HEK293T (cell line): ENCODE measurements around the gene ITSN1.

ENCODE experiments used
- CTCF ChIA-PET: fragments of 350-600 bp; formaldehyde crosslinking; extraction: SDS; loops from one replicate; lab custom pipeline; 2021; ENCODE audit warnings: antibody characterized with exemption, inconsistent platforms; lab: Yijun Ruan, JAX
- POLR2A ChIA-PET: fragments of 350-600 bp; formaldehyde crosslinking; extraction: SDS; loops from one replicate; lab custom pipeline; 2020; ENCODE audit warnings: antibody characterized with exemption, inconsistent platforms; lab: Yijun Ruan, JAX
- DNase-seq: peaks from one replicate; pipeline ENCODE4 v3.0.0; 2012; ENCODE audit warnings: mixed read lengths; ENCODE audit errors: extremely low spot score
- ARNT ChIP-seq: fragments of 450-650 bp; IDR thresholded peaks from 2 replicates; pipeline ENCODE4 v1.6.1; 2017; ENCODE audit warnings: mild to moderate bottlenecking
- BHLHE40 ChIP-seq: fragments of 450-650 bp; IDR thresholded peaks from 2 replicates; pipeline ENCODE4 v1.6.1; 2016; ENCODE audit warnings: mild to moderate bottlenecking, moderate library complexity, borderline replicate concordance
- CTBP1 ChIP-seq: fragments of 450-650 bp; IDR thresholded peaks from 2 replicates; pipeline ENCODE4 v1.6.1; 2016; ENCODE audit warnings: borderline replicate concordance
- FOXA1 ChIP-seq: fragments of 450-650 bp; IDR thresholded peaks from 2 replicates; pipeline ENCODE4 v1.6.1; 2016; ENCODE audit warnings: mild to moderate bottlenecking
- FOXK2 ChIP-seq: fragments of 450-650 bp; IDR thresholded peaks from 2 replicates; pipeline ENCODE4 v1.6.1; 2016; ENCODE audit warnings: mild to moderate bottlenecking
- FOXM1 ChIP-seq: fragments of 450-650 bp; IDR thresholded peaks from 2 replicates; pipeline ENCODE4 v1.6.1; 2017; ENCODE audit warnings: mild to moderate bottlenecking, borderline replicate concordance
- HDGF ChIP-seq: fragments of 450-650 bp; IDR thresholded peaks from 2 replicates; pipeline ENCODE4 v1.6.1; 2017; ENCODE audit warnings: antibody characterized with exemption, borderline replicate concordance
- L3MBTL2 ChIP-seq: fragments of 450-650 bp; conservative IDR thresholded peaks from 2 replicates; pipeline ENCODE4 v1.6.1; 2016; ENCODE audit warnings: mild to moderate bottlenecking
- LEF1 ChIP-seq: fragments of 450-650 bp; IDR thresholded peaks from 2 replicates; pipeline ENCODE4 v1.6.1; 2017; ENCODE audit warnings: mild to moderate bottlenecking, borderline replicate concordance
- NFRKB ChIP-seq: fragments of 450-650 bp; IDR thresholded peaks from 2 replicates; pipeline ENCODE4 v1.6.1; 2016; ENCODE audit warnings: mild to moderate bottlenecking, moderate library complexity
- SP1 ChIP-seq: fragments of 450-650 bp; IDR thresholded peaks from 2 replicates; pipeline ENCODE4 v1.6.1; 2017
- SUZ12 ChIP-seq: fragments of 450-650 bp; IDR thresholded peaks from 2 replicates; pipeline ENCODE4 v1.6.1; 2016; ENCODE audit warnings: mild to moderate bottlenecking
- TARDBP ChIP-seq: fragments of 450-650 bp; IDR thresholded peaks from 2 replicates; pipeline ENCODE4 v1.6.1; 2016
- ZNF384 ChIP-seq: fragments of 450-650 bp; IDR thresholded peaks from 2 replicates; pipeline ENCODE4 v1.6.1; 2016
- TF ChIP-seq, protein P1 (sequence below): fragments of 450-650 bp; IDR thresholded peaks from 2 replicates; pipeline ENCODE4 v1.6.1; 2016

Gene ITSN1

DNA sequence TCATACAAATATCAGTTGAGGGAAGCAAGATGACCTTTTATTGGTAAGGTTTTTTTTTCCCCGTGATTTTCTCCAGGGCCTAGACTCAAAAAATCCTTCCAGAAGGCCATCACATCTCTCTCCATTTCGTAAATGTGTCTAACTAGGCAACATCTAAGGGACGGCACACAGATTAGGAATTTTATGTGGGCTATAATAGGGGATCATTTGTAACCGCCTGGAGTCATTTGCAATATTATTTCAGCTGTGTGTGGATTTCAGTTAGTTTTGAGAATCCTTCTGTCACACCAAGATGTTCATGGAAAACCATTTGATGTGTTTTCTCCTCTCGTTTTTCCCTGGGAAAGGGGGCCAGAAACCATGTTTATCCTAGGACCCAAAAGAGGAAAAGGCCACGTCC, 210.2 kb downstream of the ITSN1 start:
- DNase-seq: no peak
- ChIA-PET POLR2A (no interaction called here), CTCF (no interaction called here)
- TF ChIP-seq BHLHE40 (no peak), ARNT (no peak), L3MBTL2 (no peak), LEF1 (no peak), CTBP1 (no peak), TARDBP (no peak)

DNA sequence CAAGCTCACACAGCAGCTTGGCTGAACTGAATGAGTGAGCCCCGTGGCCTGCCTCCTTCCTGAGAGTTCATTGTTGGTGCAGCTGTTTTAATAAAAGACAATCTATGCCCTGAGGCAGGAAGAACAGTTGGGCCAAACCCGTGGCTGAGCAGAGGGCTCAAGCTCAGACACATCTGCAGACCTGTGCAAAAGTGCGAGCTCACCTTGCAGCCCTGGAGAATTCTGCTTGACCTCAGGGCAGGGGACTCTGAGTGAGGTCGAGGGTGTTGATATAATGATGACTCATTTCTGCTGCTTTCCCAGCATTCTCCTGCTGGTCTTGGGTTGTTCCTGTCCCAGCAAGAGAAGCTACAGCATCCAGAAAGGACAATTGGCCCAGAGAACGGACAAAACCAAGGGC, 212.3 kb downstream of the ITSN1 start:
- no peak for DNase-seq
- POLR2A ChIA-PET: no interaction called here
- CTCF ChIA-PET: interaction anchor here (1.2 kb wide), 1 partner anchor 150 kb away, joined by 3 read pairs; no protein-coding TSS in a partner anchor
- TF ChIP-seq LEF1: no peak
- TF ChIP-seq ZNF384: no peak
- no peak for TF ChIP-seq NFRKB
- TF ChIP-seq CTBP1: no peak
- no peak for TF ChIP-seq FOXM1
- no peak for TF ChIP-seq TARDBP
- no peak for TF ChIP-seq FOXK2
- TF ChIP-seq SP1: no peak
- TF ChIP-seq, protein P1, sequence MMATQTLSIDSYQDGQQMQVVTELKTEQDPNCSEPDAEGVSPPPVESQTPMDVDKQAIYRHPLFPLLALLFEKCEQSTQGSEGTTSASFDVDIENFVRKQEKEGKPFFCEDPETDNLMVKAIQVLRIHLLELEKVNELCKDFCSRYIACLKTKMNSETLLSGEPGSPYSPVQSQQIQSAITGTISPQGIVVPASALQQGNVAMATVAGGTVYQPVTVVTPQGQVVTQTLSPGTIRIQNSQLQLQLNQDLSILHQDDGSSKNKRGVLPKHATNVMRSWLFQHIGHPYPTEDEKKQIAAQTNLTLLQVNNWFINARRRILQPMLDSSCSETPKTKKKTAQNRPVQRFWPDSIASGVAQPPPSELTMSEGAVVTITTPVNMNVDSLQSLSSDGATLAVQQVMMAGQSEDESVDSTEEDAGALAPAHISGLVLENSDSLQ: no peak
- no peak for TF ChIP-seq SUZ12

DNA sequence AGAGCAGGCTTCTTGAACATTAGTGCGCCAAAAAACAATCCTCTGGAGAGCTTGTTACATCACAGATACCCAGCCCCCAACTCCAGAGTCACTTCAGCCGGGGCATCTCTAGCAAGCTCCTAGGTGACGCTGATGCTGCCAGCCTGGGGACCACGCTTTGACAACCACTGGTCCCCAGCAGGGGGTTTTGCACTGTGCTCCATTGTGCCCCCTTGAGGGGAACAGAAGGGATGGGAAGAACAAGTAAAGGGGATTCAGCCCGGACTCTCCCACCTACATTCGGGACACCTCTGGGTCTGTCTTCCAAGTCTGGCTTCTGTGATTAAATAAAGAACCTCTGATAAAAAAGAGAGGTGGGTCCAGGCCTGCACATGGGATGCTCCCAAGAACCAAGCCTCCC, 212.9 kb downstream of the ITSN1 start:
- TF ChIP-seq FOXM1 (no peak), HDGF (no peak), SP1 (no peak)
- TF ChIP-seq, protein P1: no peak
- ChIA-PET POLR2A (no interaction called here), CTCF (interaction anchor here (1.2 kb wide), 1 partner anchor 151 kb away, joined by 3 read pairs; no protein-coding TSS in a partner anchor)
- peak; percentile 51 for DNase-seq

DNA sequence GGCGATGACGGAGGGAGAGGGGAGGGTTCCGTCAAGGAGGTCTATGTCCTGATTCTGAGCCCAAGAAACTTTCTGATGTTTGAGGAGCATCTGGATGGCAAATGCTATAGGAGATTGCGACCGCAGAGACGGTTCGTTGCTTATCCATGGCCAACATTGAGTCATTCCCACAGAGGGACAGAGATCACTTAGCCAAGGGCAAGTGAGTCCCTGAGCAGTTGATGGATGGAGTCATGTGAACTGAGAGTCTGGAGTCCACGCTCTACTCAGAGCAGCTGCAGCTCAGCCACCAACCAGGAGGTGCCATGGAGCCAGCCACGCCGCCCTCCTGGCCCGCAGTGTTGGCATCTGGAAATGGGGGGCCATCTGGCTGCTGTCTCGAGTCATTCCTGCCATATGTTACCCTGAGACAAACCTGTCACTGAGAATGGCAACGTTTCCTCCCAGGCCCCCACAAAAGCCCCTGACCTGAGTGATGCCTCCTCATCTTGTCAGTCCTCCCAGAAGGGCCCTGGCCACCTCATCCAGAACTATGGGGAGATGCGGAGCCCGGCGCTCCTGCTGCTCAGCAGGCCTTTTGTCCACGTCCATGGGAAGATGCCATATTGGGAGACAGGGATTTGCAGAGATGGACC, 214.7 kb downstream of the ITSN1 start:
- TF ChIP-seq ZNF384 (no peak), NFRKB (no peak), BHLHE40 (no peak)
- TF ChIP-seq, protein P1: no peak
- no peak for DNase-seq
- ChIA-PET POLR2A (no interaction called here), CTCF (no interaction called here)

DNA sequence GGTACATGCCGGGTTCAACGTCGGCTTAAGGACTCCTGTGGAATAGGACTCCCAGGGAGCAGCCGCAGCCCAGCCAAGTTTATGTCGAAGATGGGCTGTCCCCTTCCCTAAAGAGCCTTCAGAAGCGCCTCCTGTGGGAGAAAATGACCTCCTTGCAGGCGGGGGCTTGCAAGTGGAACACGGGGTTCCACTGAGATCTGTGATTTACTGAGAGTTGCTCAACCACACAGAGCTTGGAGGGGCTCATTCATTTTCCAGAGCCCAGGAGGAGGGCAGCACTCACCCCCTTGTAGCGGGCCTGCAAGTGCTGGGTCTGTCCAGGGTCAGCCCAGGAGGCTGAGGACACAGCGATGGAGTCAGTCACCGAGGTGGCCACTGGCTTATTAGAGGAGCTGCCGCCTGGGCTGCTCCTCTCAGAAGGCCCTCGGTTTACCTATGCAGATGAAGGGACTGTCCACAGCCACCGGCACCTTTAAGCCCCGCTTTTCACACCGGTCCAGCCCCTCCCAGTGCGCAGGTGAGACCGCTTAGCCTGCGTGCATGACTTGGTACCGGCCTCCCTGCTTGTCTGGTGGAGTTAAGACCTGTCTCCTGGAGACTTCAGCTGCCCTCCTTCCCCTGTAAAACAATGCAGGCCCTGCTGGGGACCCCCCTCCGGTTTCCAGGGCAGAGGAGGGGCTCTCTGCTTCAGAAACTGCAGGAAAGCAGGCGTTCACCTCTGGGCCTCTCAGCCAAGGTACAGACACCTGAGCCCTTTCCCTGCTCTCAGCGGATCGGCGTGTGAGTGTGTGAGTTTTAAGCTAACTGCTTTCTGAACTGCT, 215.8 kb downstream of the ITSN1 start:
- no peak for DNase-seq
- ChIA-PET CTCF (interaction anchor here (0.5 kb wide), 1 partner anchor 555 kb away, joined by 6 read pairs; no protein-coding TSS in a partner anchor), POLR2A (no interaction called here)
- TF ChIP-seq LEF1 (no peak), BHLHE40 (no peak), FOXM1 (no peak), FOXA1 (no peak)

DNA sequence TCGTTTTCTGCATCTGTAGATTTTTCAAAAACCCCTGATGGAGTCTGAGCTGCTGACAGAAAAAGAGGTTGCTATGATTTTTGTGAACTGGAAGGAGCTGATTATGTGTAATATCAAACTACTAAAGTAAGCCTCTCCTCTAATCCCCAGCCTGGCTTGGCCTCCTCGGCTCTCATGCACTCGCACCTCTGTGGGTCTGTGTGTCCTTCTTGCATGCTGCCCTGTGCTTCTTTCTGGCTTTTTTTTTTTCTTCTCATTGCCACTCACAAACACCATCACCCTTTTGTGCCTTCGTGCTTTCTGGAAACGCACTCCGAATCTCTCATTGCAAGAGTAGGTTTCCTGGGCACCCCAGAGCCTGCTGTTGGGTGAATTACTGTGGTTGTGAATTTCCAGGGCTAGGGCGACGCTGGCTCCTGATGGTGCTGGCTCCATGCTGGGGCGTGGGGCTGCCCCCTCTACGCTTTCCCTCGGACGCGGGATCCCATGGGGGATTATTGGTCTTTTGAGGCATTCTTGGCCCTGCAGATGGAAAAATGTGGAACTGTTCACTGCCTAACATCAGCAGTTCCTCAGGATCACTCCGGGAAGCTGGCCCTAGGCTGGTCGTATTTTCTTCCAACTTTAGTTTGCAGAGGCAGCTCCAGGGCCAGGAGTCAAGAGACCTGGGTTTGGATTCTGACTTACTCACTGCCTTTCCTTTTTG, 216.5 kb downstream of the ITSN1 start:
- TF ChIP-seq, protein P1: no peak
- no peak for TF ChIP-seq NFRKB
- no peak for TF ChIP-seq LEF1
- no peak for TF ChIP-seq FOXM1
- no peak for TF ChIP-seq TARDBP
- TF ChIP-seq SUZ12: no peak
- POLR2A ChIA-PET: no interaction called here
- CTCF ChIA-PET: interaction anchor here (0.5 kb wide), 1 partner anchor 555 kb away, joined by 6 read pairs; no protein-coding TSS in a partner anchor
- DNase-seq: no peak
